ENCODE data around the gene MYO1C. TPM values are rescaled to one million over a fixed set of nuclear protein-coding genes. Genes with fewer than 3 reads are reported as not detected.
"Not testable (repeated sequence)": the region's sequence is repeated elsewhere in the genome, so short reads cannot be mapped to it uniquely, and the experiment has no call there.

MYO1C gene
- total and polyA plus RNA-seq, 2 experiments from 2014 or later, result 76.8 to 85.3 TPM

- no peak for DNase-seq (ENCODE audit: low spot score)
- H3K79me2 ChIP-seq, result peaks cover 42% of the 10 kb centered on the region
- WGBS (ENCODE audit: low lambda C conversion rate, missing lambda C conversion rate), result 85% methylated on average over 7 of the region's 7 CpGs
- no peak overlapping the region for H2AFZ ChIP-seq
- H4K20me1 ChIP-seq (ENCODE audit: insufficient read depth, poor library complexity, severe bottlenecking), result peaks cover 11% of the 10 kb centered on the region
- no peak overlapping the region for H3K4me2 ChIP-seq
- H3K27me3 ChIP-seq, result no peaks in the 10 kb centered on the region
- no peaks in the 10 kb centered on the region for H3K36me3 ChIP-seq (replicated peaks; ENCODE audit: insufficient read depth, low read depth)
- H3K4me1 ChIP-seq (ENCODE audit: insufficient read depth), result no peaks in the 10 kb centered on the region
- H3K9me2 ChIP-seq (replicated peaks; ENCODE audit: insufficient read depth), result no peaks in the 10 kb centered on the region
- H3K9me3 ChIP-seq (ENCODE audit: low read depth), result no peaks in the 10 kb centered on the region
- H3K27ac ChIP-seq, result peak overlapping the region; percentile 24
- TF ChIP-seq EZH2 (IDR thresholded peaks at IDR 0.05; ENCODE audit: borderline replicate concordance), result no peak
- TF ChIP-seq EZH2phosphoT487 (IDR thresholded peaks at IDR 0.05; ENCODE audit: low read depth, severe bottlenecking, unreplicated experiment), result no peak
- TF ChIP-seq, protein P1, sequence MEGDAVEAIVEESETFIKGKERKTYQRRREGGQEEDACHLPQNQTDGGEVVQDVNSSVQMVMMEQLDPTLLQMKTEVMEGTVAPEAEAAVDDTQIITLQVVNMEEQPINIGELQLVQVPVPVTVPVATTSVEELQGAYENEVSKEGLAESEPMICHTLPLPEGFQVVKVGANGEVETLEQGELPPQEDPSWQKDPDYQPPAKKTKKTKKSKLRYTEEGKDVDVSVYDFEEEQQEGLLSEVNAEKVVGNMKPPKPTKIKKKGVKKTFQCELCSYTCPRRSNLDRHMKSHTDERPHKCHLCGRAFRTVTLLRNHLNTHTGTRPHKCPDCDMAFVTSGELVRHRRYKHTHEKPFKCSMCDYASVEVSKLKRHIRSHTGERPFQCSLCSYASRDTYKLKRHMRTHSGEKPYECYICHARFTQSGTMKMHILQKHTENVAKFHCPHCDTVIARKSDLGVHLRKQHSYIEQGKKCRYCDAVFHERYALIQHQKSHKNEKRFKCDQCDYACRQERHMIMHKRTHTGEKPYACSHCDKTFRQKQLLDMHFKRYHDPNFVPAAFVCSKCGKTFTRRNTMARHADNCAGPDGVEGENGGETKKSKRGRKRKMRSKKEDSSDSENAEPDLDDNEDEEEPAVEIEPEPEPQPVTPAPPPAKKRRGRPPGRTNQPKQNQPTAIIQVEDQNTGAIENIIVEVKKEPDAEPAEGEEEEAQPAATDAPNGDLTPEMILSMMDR (IDR thresholded peaks at IDR 0.05; ENCODE audit: poor library complexity), result no peak
- H3K4me3 ChIP-seq, result no peak overlapping the region
These were observed 69.6 kb downstream of the MYO1C start for GRCh38 chr17:1422885-1423284.

- H3K4me1 ChIP-seq (ENCODE audit: insufficient read depth), result no peaks in the 10 kb centered on the region
- no peaks in the 10 kb centered on the region for H3K9me3 ChIP-seq (ENCODE audit: low read depth)
- H3K4me3 ChIP-seq, result no peak overlapping the region
- TF ChIP-seq, protein P1 (IDR thresholded peaks at IDR 0.05; ENCODE audit: poor library complexity), result no peak
- TF ChIP-seq EZH2phosphoT487 (IDR thresholded peaks at IDR 0.05; ENCODE audit: low read depth, severe bottlenecking, unreplicated experiment) (no peak), EZH2 (IDR thresholded peaks at IDR 0.05; ENCODE audit: borderline replicate concordance) (no peak)
- H3K4me2 ChIP-seq, result no peak overlapping the region
- H3K36me3 ChIP-seq (replicated peaks; ENCODE audit: insufficient read depth, low read depth), result no peaks in the 10 kb centered on the region
- DNase-seq (ENCODE audit: low spot score), result no peak
- H3K27me3 ChIP-seq, result no peaks in the 10 kb centered on the region
- H3K9me2 ChIP-seq (replicated peaks; ENCODE audit: insufficient read depth), result no peaks in the 10 kb centered on the region
- peaks cover 4% of the 10 kb centered on the region for H4K20me1 ChIP-seq (ENCODE audit: insufficient read depth, poor library complexity, severe bottlenecking)
- peaks cover 29% of the 10 kb centered on the region for H3K79me2 ChIP-seq
- no peak overlapping the region for H3K27ac ChIP-seq
- 94% methylated on average over 11 of the region's 11 CpGs for WGBS (ENCODE audit: low lambda C conversion rate, missing lambda C conversion rate)
- H2AFZ ChIP-seq, result no peak overlapping the region
These were observed 71.0 kb downstream of the MYO1C start for GRCh38 chr17:1421470-1421869.

GRCh38 chr17:1420981-1421380, 71.5 kb downstream of the MYO1C start:
- WGBS (ENCODE audit: low lambda C conversion rate, missing lambda C conversion rate), result 88% methylated on average over 2 of the region's 2 CpGs
- no peaks in the 10 kb centered on the region for H4K20me1 ChIP-seq (ENCODE audit: insufficient read depth, poor library complexity, severe bottlenecking)
- H3K4me2 ChIP-seq, result no peak overlapping the region
- H3K27me3 ChIP-seq, result no peaks in the 10 kb centered on the region
- no peak overlapping the region for H2AFZ ChIP-seq
- no peaks in the 10 kb centered on the region for H3K9me3 ChIP-seq (ENCODE audit: low read depth)
- peaks cover 24% of the 10 kb centered on the region for H3K79me2 ChIP-seq
- DNase-seq (ENCODE audit: low spot score), result no peak
- no peak overlapping the region for H3K4me3 ChIP-seq
- H3K4me1 ChIP-seq (ENCODE audit: insufficient read depth), result no peaks in the 10 kb centered on the region
- H3K9me2 ChIP-seq (replicated peaks; ENCODE audit: insufficient read depth), result no peaks in the 10 kb centered on the region
- H3K27ac ChIP-seq, result no peak overlapping the region
- H3K36me3 ChIP-seq (replicated peaks; ENCODE audit: insufficient read depth, low read depth), result no peaks in the 10 kb centered on the region
- TF ChIP-seq EZH2phosphoT487 (IDR thresholded peaks at IDR 0.05; ENCODE audit: low read depth, severe bottlenecking, unreplicated experiment) (no peak), EZH2 (IDR thresholded peaks at IDR 0.05; ENCODE audit: borderline replicate concordance) (no peak)
- TF ChIP-seq, protein P1 (IDR thresholded peaks at IDR 0.05; ENCODE audit: poor library complexity), result no peak

DNA sequence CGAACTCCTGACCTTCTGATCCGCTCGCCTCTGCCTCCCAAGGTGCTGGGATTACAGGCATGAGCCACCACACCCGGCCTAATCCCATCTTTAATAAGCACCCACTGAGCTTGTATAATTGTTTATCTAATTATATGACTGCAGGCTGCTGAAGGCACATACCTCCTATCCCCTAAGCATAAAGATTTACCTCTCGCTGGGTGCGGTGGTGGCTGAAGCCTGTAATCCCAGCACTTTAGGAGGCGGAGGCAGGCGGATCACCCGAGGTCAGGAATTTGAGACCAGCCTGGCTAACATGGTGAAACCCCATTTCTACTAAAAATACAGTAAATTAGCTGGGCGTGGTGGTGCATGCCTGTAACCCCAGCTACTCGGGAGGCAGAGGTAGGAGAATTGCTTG, 72.3 kb downstream of the MYO1C start:
- H4K20me1 ChIP-seq (ENCODE audit: insufficient read depth, poor library complexity, severe bottlenecking), result no peaks in the 10 kb centered on the region
- H3K4me3 ChIP-seq, result no peak overlapping the region
- 97% methylated on average over 11 of the region's 11 CpGs for WGBS (ENCODE audit: low lambda C conversion rate, missing lambda C conversion rate)
- DNase-seq (ENCODE audit: low spot score), result no peak
- no peaks in the 10 kb centered on the region for H3K9me3 ChIP-seq (ENCODE audit: low read depth)
- H3K79me2 ChIP-seq, result peaks cover 16% of the 10 kb centered on the region
- no peaks in the 10 kb centered on the region for H3K9me2 ChIP-seq (replicated peaks; ENCODE audit: insufficient read depth)
- H2AFZ ChIP-seq, result no peak overlapping the region
- no peak overlapping the region for H3K4me2 ChIP-seq
- H3K4me1 ChIP-seq (ENCODE audit: insufficient read depth), result no peaks in the 10 kb centered on the region
- H3K27me3 ChIP-seq, result no peaks in the 10 kb centered on the region
- no peak overlapping the region for H3K27ac ChIP-seq
- no peaks in the 10 kb centered on the region for H3K36me3 ChIP-seq (replicated peaks; ENCODE audit: insufficient read depth, low read depth)
- TF ChIP-seq EZH2phosphoT487 (IDR thresholded peaks at IDR 0.05; ENCODE audit: low read depth, severe bottlenecking, unreplicated experiment) (no peak), EZH2 (IDR thresholded peaks at IDR 0.05; ENCODE audit: borderline replicate concordance) (no peak)
- TF ChIP-seq, protein P1 (IDR thresholded peaks at IDR 0.05; ENCODE audit: poor library complexity), result no peak

- WGBS (ENCODE audit: low lambda C conversion rate, missing lambda C conversion rate), result 91% methylated on average over 10 of the region's 10 CpGs
- not testable (repeated sequence) for H3K36me3 ChIP-seq (replicated peaks; ENCODE audit: insufficient read depth, low read depth)
These were observed 74.0 kb downstream of the MYO1C start for GRCh38 chr17:1418476-1418875.

More at GRCh38 chr17:1418476-1418875, 74.0 kb downstream of the MYO1C start:
- not testable (repeated sequence) for H3K27ac ChIP-seq; H3K9me3 ChIP-seq (ENCODE audit: low read depth); DNase-seq (ENCODE audit: low spot score); H3K79me2 ChIP-seq; H4K20me1 ChIP-seq (ENCODE audit: insufficient read depth, poor library complexity, severe bottlenecking); H3K27me3 ChIP-seq; H3K9me2 ChIP-seq (replicated peaks; ENCODE audit: insufficient read depth); H3K4me3 ChIP-seq; H3K4me2 ChIP-seq; H2AFZ ChIP-seq; H3K4me1 ChIP-seq (ENCODE audit: insufficient read depth)

Measured in hepatocyte (in vitro differentiated cells).